Neural progenitor cell (in vitro differentiated cells): Measurements from ENCODE around the gene SNX7.

Experiments
- EZH2 ChIP-seq: fragments of 200-600 bp; sonication (generic); IDR thresholded peaks from 2 replicates; pipeline ENCODE4 v1.6.1; 2017; ENCODE audit warnings: antibody characterized with exemption, mild to moderate bottlenecking, moderate library complexity
- EZH2phosphoT487 ChIP-seq: fragments of 200-600 bp; sonication (generic); IDR thresholded peaks from 2 replicates; pipeline ENCODE4 v1.6.1; 2017; ENCODE audit warnings: antibody characterized with exemption
- TF ChIP-seq, protein P1 (sequence below): fragments of 200-600 bp; sonication (generic); IDR thresholded peaks from 2 replicates; pipeline ENCODE4 v1.5.1; 2017; ENCODE audit warnings: antibody characterized with exemption, mild to moderate bottlenecking

DNA sequence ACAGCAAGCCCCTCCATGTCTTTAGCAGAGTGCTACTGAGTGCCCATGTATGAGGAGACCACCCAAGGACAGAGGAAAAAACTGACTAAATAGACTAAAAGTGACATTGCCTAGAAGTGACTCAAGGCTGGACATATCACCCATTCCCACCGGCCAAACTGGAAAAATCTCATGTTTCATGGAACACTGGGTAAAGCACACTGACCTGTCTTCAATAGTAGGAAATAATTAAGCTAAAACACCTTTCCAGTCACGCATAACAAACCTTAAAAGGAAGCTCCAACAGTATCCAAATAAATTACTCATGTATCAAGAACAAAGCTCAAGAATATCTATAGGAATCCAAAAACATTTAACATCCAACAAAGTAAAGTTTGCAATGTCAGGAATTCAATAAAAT is 120.4 kb downstream of the SNX7 start:
- TF ChIP-seq, protein P1, sequence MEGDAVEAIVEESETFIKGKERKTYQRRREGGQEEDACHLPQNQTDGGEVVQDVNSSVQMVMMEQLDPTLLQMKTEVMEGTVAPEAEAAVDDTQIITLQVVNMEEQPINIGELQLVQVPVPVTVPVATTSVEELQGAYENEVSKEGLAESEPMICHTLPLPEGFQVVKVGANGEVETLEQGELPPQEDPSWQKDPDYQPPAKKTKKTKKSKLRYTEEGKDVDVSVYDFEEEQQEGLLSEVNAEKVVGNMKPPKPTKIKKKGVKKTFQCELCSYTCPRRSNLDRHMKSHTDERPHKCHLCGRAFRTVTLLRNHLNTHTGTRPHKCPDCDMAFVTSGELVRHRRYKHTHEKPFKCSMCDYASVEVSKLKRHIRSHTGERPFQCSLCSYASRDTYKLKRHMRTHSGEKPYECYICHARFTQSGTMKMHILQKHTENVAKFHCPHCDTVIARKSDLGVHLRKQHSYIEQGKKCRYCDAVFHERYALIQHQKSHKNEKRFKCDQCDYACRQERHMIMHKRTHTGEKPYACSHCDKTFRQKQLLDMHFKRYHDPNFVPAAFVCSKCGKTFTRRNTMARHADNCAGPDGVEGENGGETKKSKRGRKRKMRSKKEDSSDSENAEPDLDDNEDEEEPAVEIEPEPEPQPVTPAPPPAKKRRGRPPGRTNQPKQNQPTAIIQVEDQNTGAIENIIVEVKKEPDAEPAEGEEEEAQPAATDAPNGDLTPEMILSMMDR = no peak
- TF ChIP-seq EZH2phosphoT487 (no peak), EZH2 (no peak)
